HCT116 (cell line): ENCODE results near the gene RAB24. TPM values are rescaled to one million over a fixed set of nuclear protein-coding genes. Genes with fewer than 3 reads are reported as not detected.

Source experiments
- ATAC-seq: fragments of 200-7000 bp; cut with Tn5 transposase; 2 replicates; pipeline ENCODE4 v1.9.1; 2020; ENCODE audit warnings: mild to moderate bottlenecking, moderate library complexity
- BruUV-seq: library from RNA; stranded (reverse); fragments of 400-500 nt; replicated peaks from 2 replicates; lab custom pipeline; 2021; lab: Mats Ljungman, UMichigan
- CTCF ChIA-PET: fragments of 300-600 bp; sonication (Branson Sonifier 250); formaldehyde crosslinking; loops from one replicate; lab custom pipeline; 2021; ENCODE audit warnings: antibody characterized with exemption; lab: Charles Lee
- POLR2A ChIA-PET: fragments of 300-600, 350-600 bp; sonication (Branson Sonifier 250); formaldehyde crosslinking; loops from one replicate; lab custom pipeline; 2021; ENCODE audit warnings: antibody characterized with exemption; lab: Charles Lee
- RAD21 ChIA-PET, 2 experiments: fragments of 300-600 bp; sonication (Branson Sonifier 250); formaldehyde crosslinking; loops; one replicate each; lab custom pipeline; 2023; ENCODE audit warnings: low total read pairs in 2 of 2; ENCODE audit not compliant: uncharacterized antibody in 2 of 2, unreplicated experiment in 2 of 2, low non-redundant PET in 1 of 2; lab: Charles Lee
- DNase-seq: peaks from one replicate; pipeline ENCODE4 v3.0.0-alpha.2; 2010; ENCODE audit warnings: low read depth, low spot score
- H2AFZ ChIP-seq: fragments of 200-600 bp; shearing (Covaris generic), sonication (generic); 2 replicates; pipeline ENCODE4 v1.6.1; 2017; ENCODE audit warnings: low read depth, mixed run types, mixed read lengths, antibody characterized with exemption, low read length; ENCODE audit not compliant: poor library complexity, severe bottlenecking
- H3K27ac ChIP-seq: 2 replicates; pipeline ENCODE4 v1.5.1; 2012; ENCODE audit warnings: low read depth, low read length
- H3K27me3 ChIP-seq: fragments of 200-600 bp; sonication (generic); 2 replicates; pipeline ENCODE4 v1.6.1; 2016; ENCODE audit warnings: mixed run types, low read length, mixed read lengths; ENCODE audit not compliant: insufficient read depth
- H3K36me3 ChIP-seq, 2 experiments: fragments of 200-500 bp in 1 of 2; fragments of 200-600 bp in 1 of 2; sonication (Bioruptor generic) in 1 of 2; sonication (generic) in 1 of 2; 2 replicates each; pipeline versions ENCODE4 v1.5.1 to v1.6.1; 2014 to 2016; ENCODE audit warnings: low read length in 2 of 2, inconsistent platforms in 1 of 2, mixed read lengths in 1 of 2, mixed run types in 1 of 2; ENCODE audit not compliant: insufficient read depth in 2 of 2, control insufficient read depth in 1 of 2
- H3K4me1 ChIP-seq, 2 experiments: fragments of 200-600 bp in 1 of 2; sonication (generic) in 1 of 2; 2 replicates each; pipeline versions ENCODE4 v1.5.1 to v1.6.1; 2012 to 2017; ENCODE audit warnings: low read length in 2 of 2, inconsistent platforms in 1 of 2, mild to moderate bottlenecking in 1 of 2, mixed read lengths in 1 of 2, mixed run types in 1 of 2, moderate library complexity in 1 of 2; ENCODE audit not compliant: insufficient read depth in 2 of 2, control insufficient read depth in 1 of 2
- H3K4me2 ChIP-seq: fragments of 200-600 bp; sonication (generic); 2 replicates; pipeline ENCODE4 v1.6.1; 2017; ENCODE audit warnings: mixed run types, low read length, mixed read lengths
- H3K4me3 ChIP-seq, 2 experiments: fragments of 200-600 bp in 1 of 2; sonication (generic) in 1 of 2; replicated peaks in 1 of 2; 2 replicates each; pipeline ENCODE4 v1.5.1; 2011 to 2016; ENCODE audit warnings: low read length in 2 of 2, control low read depth in 1 of 2, low read depth in 1 of 2, mild to moderate bottlenecking in 1 of 2, mixed read lengths in 1 of 2, mixed run types in 1 of 2
- H3K79me2 ChIP-seq: fragments of 200-600 bp; sonication (generic); 2 replicates; pipeline ENCODE4 v1.6.1; 2017; ENCODE audit warnings: mild to moderate bottlenecking, mixed run types, low read length, moderate library complexity, mixed read lengths; ENCODE audit not compliant: insufficient read depth
- H3K9ac ChIP-seq: fragments of 200-600 bp; sonication (generic); 2 replicates; pipeline ENCODE4 v1.6.1; 2016; ENCODE audit warnings: low read length, mixed read lengths
- H3K9me2 ChIP-seq: fragments of 200-600 bp; sonication (generic), shearing (Covaris generic); 2 replicates; pipeline ENCODE4 v1.6.1; 2017; ENCODE audit warnings: mixed run types, mild to moderate bottlenecking, moderate library complexity; ENCODE audit not compliant: insufficient read depth
- H3K9me3 ChIP-seq, 2 experiments: fragments of 200-500 bp in 1 of 2; fragments of 200-600 bp in 1 of 2; sonication (Bioruptor generic) in 1 of 2; sonication (generic) in 1 of 2; 2 replicates each; pipeline ENCODE4 v1.6.1; 2014 to 2017; ENCODE audit warnings: low read length in 2 of 2, mixed read lengths in 2 of 2, inconsistent platforms in 1 of 2, low read depth in 1 of 2, mild to moderate bottlenecking in 1 of 2, mixed run types in 1 of 2, moderate library complexity in 1 of 2; ENCODE audit not compliant: control insufficient read depth in 1 of 2, insufficient read depth in 1 of 2
- H4K20me1 ChIP-seq: fragments of 200-600 bp; sonication (generic), shearing (Covaris generic); 2 replicates; pipeline ENCODE4 v1.6.1; 2017; ENCODE audit warnings: mixed run types, mild to moderate bottlenecking, moderate library complexity; ENCODE audit not compliant: insufficient read depth
- CBX3 ChIP-seq: IDR thresholded peaks from 2 replicates; pipeline ENCODE4 v1.6.1; 2012; ENCODE audit warnings: low read depth
- EGR1 ChIP-seq: IDR thresholded peaks from 2 replicates; pipeline ENCODE4 v1.6.1; 2012; ENCODE audit warnings: low read depth
- ELF1 ChIP-seq: IDR thresholded peaks from 2 replicates; pipeline ENCODE4 v1.6.1; 2012; ENCODE audit warnings: low read depth, borderline replicate concordance
- EZH2 ChIP-seq: fragments of 200-600 bp; sonication (generic); IDR thresholded peaks from 2 replicates; pipeline ENCODE4 v1.6.1; 2017; ENCODE audit warnings: antibody characterized with exemption, mixed run types
- EZH2phosphoT487 ChIP-seq: fragments of 200-600 bp; IDR thresholded peaks from 2 replicates; pipeline ENCODE4 v1.6.1; 2018; ENCODE audit warnings: antibody characterized with exemption, borderline replicate concordance
- FOSL1 ChIP-seq: IDR thresholded peaks from 2 replicates; pipeline ENCODE4 v1.6.1; 2012; ENCODE audit warnings: low read depth
- JUND ChIP-seq: IDR thresholded peaks from 2 replicates; pipeline ENCODE4 v1.6.1; 2012
- POLR2AphosphoS5 ChIP-seq: IDR thresholded peaks from 2 replicates; pipeline ENCODE4 v1.6.1; 2011; ENCODE audit warnings: mild to moderate bottlenecking, low read depth, low read length, moderate library complexity
- SP1 ChIP-seq: IDR thresholded peaks from 2 replicates; pipeline ENCODE4 v1.6.1; 2012; ENCODE audit warnings: low read depth
- SRF ChIP-seq: IDR thresholded peaks from 2 replicates; pipeline ENCODE4 v1.6.1; 2012; ENCODE audit warnings: low read depth
- YY1 ChIP-seq: IDR thresholded peaks from 2 replicates; pipeline ENCODE4 v1.6.1; 2011; ENCODE audit warnings: low read length, low read depth, moderate library complexity, mild to moderate bottlenecking; ENCODE audit not compliant: insufficient replicate concordance; ENCODE audit errors: extremely low read depth
- ZNF274 ChIP-seq: fragments of 200-500 bp; sonication (Bioruptor generic); IDR thresholded peaks from 2 replicates; pipeline ENCODE4 v1.6.1; 2014; ENCODE audit warnings: mild to moderate bottlenecking, low read depth, low read length, inconsistent platforms
- intact Hi-C: fragments of 100-400 bp; cut with micrococcal nuclease; formaldehyde crosslinking; loops from 2 replicates; pipeline ENCODE4 v1.10.0; 2022
- total RNA-seq: library from RNA; stranded (reverse); gene quantifications from one replicate; pipeline ENCODE4 v1.2.1, GENCODE V29; 2021; ENCODE audit not compliant: unreplicated experiment
- TF ChIP-seq, protein P1 (sequence below): IDR thresholded peaks from 2 replicates; pipeline ENCODE4 v1.6.1; 2012
- TF ChIP-seq, protein P2 (sequence below), 3 experiments: fragments of 200-600 bp in 1 of 3; sonication (generic) in 1 of 3; IDR thresholded peaks in 2 of 3; conservative IDR thresholded peaks in 1 of 3; 2 replicates each; pipeline ENCODE4 v1.5.1; 2012 to 2017; ENCODE audit warnings: low read depth in 2 of 3, low read length in 2 of 3, antibody characterized with exemption in 1 of 3, borderline replicate concordance in 1 of 3, control low read depth in 1 of 3, mild to moderate bottlenecking in 1 of 3, mixed read lengths in 1 of 3, mixed run types in 1 of 3, moderate library complexity in 1 of 3; ENCODE audit not compliant: insufficient read depth in 1 of 3

The RAB24 gene
- total RNA-seq, 1 experiment from 2014 or later: 13.5 TPM

DNA sequence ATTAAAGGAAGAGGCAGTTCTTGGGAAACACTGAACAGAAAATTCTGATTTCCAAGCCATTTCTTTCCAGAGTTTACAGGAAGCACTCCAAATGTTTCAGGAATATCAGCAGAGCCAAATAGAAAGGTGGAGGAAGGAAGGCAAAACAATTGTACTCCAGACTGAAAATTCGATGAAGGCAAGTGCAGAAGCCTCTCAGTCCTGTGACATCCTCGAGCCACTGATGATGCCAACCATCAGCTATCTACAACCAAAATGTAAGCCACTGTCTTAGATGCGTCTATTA lies 45.8 kb upstream of the RAB24 start:
- H3K27ac ChIP-seq: no peak overlapping the region
- RAD21 ChIA-PET: no interaction called here
- DNase-seq (no peak), ATAC-seq (no peak)
- no peaks in the 10 kb centered on the region for H3K27me3 ChIP-seq
- peaks cover 69% of the 10 kb centered on the region for H3K79me2 ChIP-seq
- no peak overlapping the region for H2AFZ ChIP-seq
- H3K36me3 ChIP-seq: peaks cover 8 to 11% of the 10 kb centered on the region in 2 experiments; a peak in 3 of 4 replicates
- POLR2A ChIA-PET: no interaction called here
- no peaks in the 10 kb centered on the region for H3K9me3 ChIP-seq
- H3K9me2 ChIP-seq: no peaks in the 10 kb centered on the region
- no peak for TF ChIP-seq POLR2AphosphoS5
- no peak for TF ChIP-seq EZH2
- TF ChIP-seq CBX3: no peak
- no peak for TF ChIP-seq ELF1
- TF ChIP-seq FOSL1: no peak
- TF ChIP-seq, protein P1, sequence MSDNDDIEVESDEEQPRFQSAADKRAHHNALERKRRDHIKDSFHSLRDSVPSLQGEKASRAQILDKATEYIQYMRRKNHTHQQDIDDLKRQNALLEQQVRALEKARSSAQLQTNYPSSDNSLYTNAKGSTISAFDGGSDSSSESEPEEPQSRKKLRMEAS: no peak
- no peak for TF ChIP-seq YY1
- TF ChIP-seq JUND: no peak
- no peak for TF ChIP-seq EZH2phosphoT487
- TF ChIP-seq, protein P2, sequence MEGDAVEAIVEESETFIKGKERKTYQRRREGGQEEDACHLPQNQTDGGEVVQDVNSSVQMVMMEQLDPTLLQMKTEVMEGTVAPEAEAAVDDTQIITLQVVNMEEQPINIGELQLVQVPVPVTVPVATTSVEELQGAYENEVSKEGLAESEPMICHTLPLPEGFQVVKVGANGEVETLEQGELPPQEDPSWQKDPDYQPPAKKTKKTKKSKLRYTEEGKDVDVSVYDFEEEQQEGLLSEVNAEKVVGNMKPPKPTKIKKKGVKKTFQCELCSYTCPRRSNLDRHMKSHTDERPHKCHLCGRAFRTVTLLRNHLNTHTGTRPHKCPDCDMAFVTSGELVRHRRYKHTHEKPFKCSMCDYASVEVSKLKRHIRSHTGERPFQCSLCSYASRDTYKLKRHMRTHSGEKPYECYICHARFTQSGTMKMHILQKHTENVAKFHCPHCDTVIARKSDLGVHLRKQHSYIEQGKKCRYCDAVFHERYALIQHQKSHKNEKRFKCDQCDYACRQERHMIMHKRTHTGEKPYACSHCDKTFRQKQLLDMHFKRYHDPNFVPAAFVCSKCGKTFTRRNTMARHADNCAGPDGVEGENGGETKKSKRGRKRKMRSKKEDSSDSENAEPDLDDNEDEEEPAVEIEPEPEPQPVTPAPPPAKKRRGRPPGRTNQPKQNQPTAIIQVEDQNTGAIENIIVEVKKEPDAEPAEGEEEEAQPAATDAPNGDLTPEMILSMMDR (IDR thresholded peaks at IDR 0.05 in 2 of 3, conservative IDR thresholded peaks at IDR 0.05 in 1 of 3; ENCODE audit: borderline replicate concordance in 1 of 3, insufficient read depth in 1 of 3, low read depth in 2 of 3, low read length in 2 of 3): no peak
- no peak for TF ChIP-seq SP1
- no peak for TF ChIP-seq ZNF274
- no peak for TF ChIP-seq EGR1
- no peak for TF ChIP-seq SRF
- CTCF ChIA-PET: no interaction called here
- peaks cover 14 to 16% of the 10 kb centered on the region in 2 experiments for H3K4me1 ChIP-seq
- BruUV-seq: no TSS peak
- H4K20me1 ChIP-seq: peaks cover 3% of the 10 kb centered on the region; the same call in 1 of the 2 replicates
- no peak overlapping the region for H3K4me3 ChIP-seq
- intact Hi-C loops: no loop called here
- H3K4me2 ChIP-seq: no peak overlapping the region
- H3K9ac ChIP-seq: no peak overlapping the region
